Activated naive CD4-positive, alpha-beta T cell treated with anti-CD3 and anti-CD28 coated beads for 36 hours (primary cell): ENCODE measurements around the gene GPER1. TPM values are rescaled to one million over a fixed set of nuclear protein-coding genes. Genes with fewer than 3 reads are reported as not detected.
"Not testable (repeated sequence)": the region's sequence is repeated elsewhere in the genome, so short reads cannot be mapped to it uniquely, and the experiment has no call there.

Experiments used
- CTCF ChIA-PET: fragments of 350-600 bp; sonication (Branson Sonifier 250); formaldehyde crosslinking; loops from one replicate; lab custom pipeline; 2021; ENCODE audit warnings: antibody characterized with exemption; lab: Charles Lee
- DNase-seq: peaks from one replicate; pipeline ENCODE4 v3.0.0-alpha.2; 2020
- H3K27ac Mint-ChIP-seq: one replicate; pipeline ENCODE4 v1.8.0; 2021; ENCODE audit warnings: mild to moderate bottlenecking, mixed read lengths
- H3K27me3 Mint-ChIP-seq: one replicate; pipeline ENCODE4 v1.8.0; 2021; ENCODE audit warnings: low read depth, mixed read lengths
- H3K36me3 Mint-ChIP-seq: one replicate; pipeline ENCODE4 v1.8.0; 2021; ENCODE audit warnings: low read depth, mixed read lengths
- H3K4me1 Mint-ChIP-seq: one replicate; pipeline ENCODE4 v1.8.0; 2021; ENCODE audit warnings: low read depth, mixed read lengths
- H3K4me3 Mint-ChIP-seq: one replicate; pipeline ENCODE4 v1.8.0; 2021; ENCODE audit warnings: mild to moderate bottlenecking, moderate library complexity, mixed read lengths
- H3K9me3 Mint-ChIP-seq: one replicate; pipeline ENCODE4 v1.8.0; 2021; ENCODE audit warnings: mixed read lengths
- intact Hi-C: fragments of 100-400 bp; cut with micrococcal nuclease; formaldehyde crosslinking; loops from one replicate; pipeline ENCODE4 v1.15.1; 2023
- total RNA-seq, 2 experiments: library from RNA; stranded (reverse); gene quantifications; one replicate each; pipeline ENCODE4 v1.2.3, GENCODE V29; 2021

GPER1 gene
- total RNA-seq, 2 experiments from 2014 or later = not detected

GRCh38 chr7:1063361-1063760, 24.6 kb upstream of the GPER1 start:
- intact Hi-C loops = loop anchor here (10.0 kb wide), 1 partner anchor 159 kb away; no protein-coding TSS in a partner anchor
- Mint-ChIP-seq H3K27me3 (no peaks in the 10 kb centered on the region), H3K36me3 (peaks cover 4% of the 10 kb centered on the region), H3K4me3 (no peak overlapping the region), H3K4me1 (peaks cover 6% of the 10 kb centered on the region), H3K27ac (no peak overlapping the region), H3K9me3 (no peaks in the 10 kb centered on the region)
- CTCF ChIA-PET = no interaction called here
- no peak for DNase-seq

DNA sequence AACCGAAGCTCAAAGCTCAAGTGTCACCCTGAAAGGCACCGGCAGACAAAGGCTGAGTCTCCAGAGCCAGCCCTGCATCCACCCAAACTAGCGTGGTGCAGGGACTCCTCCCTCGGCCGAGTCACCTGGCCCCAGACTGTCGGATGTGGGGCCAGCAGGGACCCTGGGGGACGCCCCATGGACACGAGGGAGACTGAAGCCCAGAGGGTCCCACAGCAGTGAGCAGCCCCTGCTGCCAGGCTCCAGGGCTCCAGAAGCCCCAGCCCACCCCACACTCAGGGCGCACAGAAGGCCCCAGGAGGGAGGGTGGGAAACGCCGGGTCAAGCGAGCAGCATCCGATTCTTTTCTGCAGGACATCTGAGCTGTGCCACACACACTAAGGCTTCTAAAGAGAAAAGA, 23.3 kb upstream of the GPER1 start:
- no peak overlapping the region for H3K27ac Mint-ChIP-seq
- peaks cover 6% of the 10 kb centered on the region for H3K4me1 Mint-ChIP-seq
- CTCF ChIA-PET = interaction anchor here (0.5 to 5.8 kb wide), 11 partner anchors 12 to 156 kb away, joined by 3 to 157 read pairs (median 4); partner anchors contain the start of gene GPR146
- H3K27me3 Mint-ChIP-seq = no peaks in the 10 kb centered on the region
- H3K4me3 Mint-ChIP-seq = no peak overlapping the region
- DNase-seq = no peak
- peaks cover 1% of the 10 kb centered on the region for H3K36me3 Mint-ChIP-seq
- no peaks in the 10 kb centered on the region for H3K9me3 Mint-ChIP-seq
- intact Hi-C loops = loop anchor here (2.0 to 10.0 kb wide), 4 partner anchors 20 to 160 kb away; partner anchors contain the start of gene GPR146

GRCh38 chr7:1065263-1065584, 22.7 kb upstream of the GPER1 start:
- H3K27ac Mint-ChIP-seq = no peak overlapping the region
- H3K9me3 Mint-ChIP-seq = no peaks in the 10 kb centered on the region
- H3K4me1 Mint-ChIP-seq = peaks cover 6% of the 10 kb centered on the region
- no peak for DNase-seq
- CTCF ChIA-PET = interaction anchor here (0.5 to 5.8 kb wide), 20 partner anchors 8 to 156 kb away, joined by 3 to 157 read pairs (median 5); partner anchors contain the start of genes COX19 and GPR146
- no peak overlapping the region for H3K4me3 Mint-ChIP-seq
- intact Hi-C loops = loop anchor here (1.0 to 10.0 kb wide), 6 partner anchors 20 to 160 kb away; partner anchors contain the start of gene GPR146
- H3K36me3 Mint-ChIP-seq = peaks cover 1% of the 10 kb centered on the region
- no peaks in the 10 kb centered on the region for H3K27me3 Mint-ChIP-seq

GRCh38 chr7:1065585-1066241, 22.2 kb upstream of the GPER1 start:
- peak; percentile 87 for DNase-seq
- Mint-ChIP-seq H3K36me3 (peaks cover 1% of the 10 kb centered on the region), H3K27me3 (no peaks in the 10 kb centered on the region), H3K9me3 (no peaks in the 10 kb centered on the region), H3K4me1 (peaks cover 6% of the 10 kb centered on the region), H3K4me3 (no peak overlapping the region), H3K27ac (no peak overlapping the region)
- intact Hi-C loops = loop anchor here (1.0 to 10.0 kb wide), 6 partner anchors 21 to 161 kb away; partner anchors contain the start of gene GPR146
- CTCF ChIA-PET = interaction anchor here (0.6 to 5.8 kb wide), 21 partner anchors 8 to 157 kb away, joined by 3 to 157 read pairs (median 5); partner anchors contain the start of genes COX19 and GPR146

DNA sequence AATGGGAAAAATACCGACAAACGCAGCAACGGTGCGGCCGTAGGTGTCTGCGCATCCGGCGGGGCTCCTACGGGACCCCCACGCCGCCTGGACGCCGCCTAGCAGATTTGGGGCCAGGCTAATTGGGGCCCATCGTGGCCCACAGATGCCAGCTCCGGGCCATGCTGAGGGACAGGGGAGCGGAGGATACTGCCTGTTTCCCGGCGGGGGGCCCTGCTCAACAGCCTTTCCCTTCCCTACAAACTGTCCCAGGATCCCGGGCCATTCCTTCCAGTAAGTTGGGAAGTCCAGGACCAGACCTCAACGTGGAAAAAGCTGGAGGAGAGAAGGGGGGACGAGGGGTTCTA, 21.7 kb upstream of the GPER1 start:
- H3K9me3 Mint-ChIP-seq = no peaks in the 10 kb centered on the region
- H3K4me1 Mint-ChIP-seq = peaks cover 6% of the 10 kb centered on the region
- no peak overlapping the region for H3K27ac Mint-ChIP-seq
- CTCF ChIA-PET = interaction anchor here (0.5 to 5.8 kb wide), 16 partner anchors 9 to 157 kb away, joined by 3 to 157 read pairs (median 6); partner anchors contain the start of genes COX19 and GPR146
- H3K4me3 Mint-ChIP-seq = no peak overlapping the region
- H3K36me3 Mint-ChIP-seq = peaks cover 1% of the 10 kb centered on the region
- DNase-seq = no peak
- H3K27me3 Mint-ChIP-seq = no peaks in the 10 kb centered on the region
- intact Hi-C loops = loop anchor here (10.0 kb wide), 1 partner anchor 161 kb away; no protein-coding TSS in a partner anchor

DNA sequence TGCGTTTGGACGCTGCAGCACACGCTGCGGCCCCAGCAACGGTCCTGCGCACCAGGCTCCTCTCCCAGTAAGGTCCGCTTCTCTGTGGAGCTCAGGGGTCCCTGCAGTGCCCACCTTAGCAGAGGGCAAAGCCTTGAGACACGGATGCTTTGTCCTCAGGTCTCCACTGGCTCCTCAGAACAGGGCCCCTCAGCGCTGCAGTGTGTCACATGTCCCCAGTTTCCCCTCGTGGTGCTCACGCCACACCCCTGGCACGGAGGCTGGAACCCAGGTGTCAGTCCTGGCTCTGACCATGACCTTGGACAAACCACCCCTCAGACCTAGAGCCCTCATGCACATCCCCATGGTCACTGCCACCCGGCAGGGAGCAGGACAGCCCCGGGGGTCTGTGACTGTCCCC, 19.9 kb upstream of the GPER1 start:
- Mint-ChIP-seq H3K4me3 (no peak overlapping the region), H3K27me3 (no peaks in the 10 kb centered on the region), H3K36me3 (peaks cover 1% of the 10 kb centered on the region), H3K9me3 (no peaks in the 10 kb centered on the region), H3K4me1 (peaks cover 6% of the 10 kb centered on the region), H3K27ac (no peak overlapping the region)
- CTCF ChIA-PET = interaction anchor here (1.1 to 5.8 kb wide), 2 partner anchors 18 to 73 kb away, joined by 4 to 157 read pairs; no protein-coding TSS in a partner anchor
- intact Hi-C loops = loop anchor here (10.0 kb wide), 1 partner anchor 163 kb away; no protein-coding TSS in a partner anchor
- DNase-seq = no peak

DNA sequence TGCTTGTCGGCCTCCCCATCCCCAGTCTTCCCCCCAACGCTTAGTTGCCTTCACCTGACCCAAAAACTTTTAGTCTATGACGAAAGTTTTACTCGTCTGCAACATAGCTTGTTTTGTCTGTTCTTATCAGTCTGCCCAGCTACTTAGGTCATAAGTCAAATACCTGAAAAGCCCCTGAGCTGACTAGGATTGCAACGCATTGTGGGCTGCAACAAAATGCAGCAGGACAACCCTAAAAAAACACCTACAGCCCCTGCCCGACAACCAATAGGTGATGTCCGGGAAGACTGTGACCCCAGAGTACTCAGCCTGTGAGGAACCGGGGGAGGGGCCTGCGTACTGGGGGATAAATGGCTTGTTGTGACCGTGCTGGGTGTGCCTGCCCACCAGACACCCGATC, 19.3 kb upstream of the GPER1 start:
- Mint-ChIP-seq H3K27me3 (no peaks in the 10 kb centered on the region), H3K27ac (no peak overlapping the region), H3K4me3 (no peak overlapping the region), H3K36me3 (peaks cover under 1% of the 10 kb centered on the region), H3K4me1 (peaks cover 6% of the 10 kb centered on the region), H3K9me3 (no peaks in the 10 kb centered on the region)
- no peak for DNase-seq
- intact Hi-C loops = loop anchor here (10.0 kb wide), 1 partner anchor 164 kb away; no protein-coding TSS in a partner anchor
- CTCF ChIA-PET = interaction anchor here (0.6 to 5.8 kb wide), 3 partner anchors 18 to 74 kb away, joined by 3 to 157 read pairs (median 4); no protein-coding TSS in a partner anchor

DNA sequence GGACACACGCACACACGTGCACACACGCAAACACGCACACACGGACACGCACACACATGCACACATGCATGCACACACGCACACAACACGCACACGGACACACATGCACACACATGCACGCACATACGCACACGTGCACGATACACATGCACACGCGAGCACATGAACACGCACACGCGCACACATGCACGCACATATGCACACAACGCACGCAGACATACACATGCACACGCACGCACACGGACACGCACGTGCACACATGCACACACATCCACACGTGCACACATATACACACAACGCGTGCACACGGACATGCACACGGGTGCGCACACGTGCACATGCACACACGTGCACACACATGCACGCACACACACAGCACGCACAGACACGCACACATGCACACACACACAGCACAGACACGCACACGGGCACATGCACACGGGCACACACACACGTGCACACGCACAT, 17.3 kb upstream of the GPER1 start:
- CTCF ChIA-PET = interaction anchor here (1.0 kb wide), 1 partner anchor 77 kb away, joined by 3 read pairs; no protein-coding TSS in a partner anchor
- H3K4me1 Mint-ChIP-seq = peaks cover 2% of the 10 kb centered on the region

GRCh38 chr7:1071731-1072254, 16.1 kb upstream of the GPER1 start:
- no peak for DNase-seq
- Mint-ChIP-seq H3K4me3 (no peak overlapping the region), H3K27me3 (no peaks in the 10 kb centered on the region), H3K27ac (no peak overlapping the region), H3K9me3 (no peaks in the 10 kb centered on the region), H3K4me1 (no peaks in the 10 kb centered on the region), H3K36me3 (no peaks in the 10 kb centered on the region)
- intact Hi-C loops = no loop called here
- CTCF ChIA-PET = interaction anchor here (1.0 kb wide), 1 partner anchor 78 kb away, joined by 3 read pairs; no protein-coding TSS in a partner anchor

More for the DNA sequence above, 17.3 kb upstream of the GPER1 start:
- H3K27ac Mint-ChIP-seq = no peak overlapping the region
- H3K36me3 Mint-ChIP-seq = no peaks in the 10 kb centered on the region
- no peaks in the 10 kb centered on the region for H3K27me3 Mint-ChIP-seq
- no peak for DNase-seq
- intact Hi-C loops = no loop called here
- H3K4me3 Mint-ChIP-seq = no peak overlapping the region
- H3K9me3 Mint-ChIP-seq = no peaks in the 10 kb centered on the region

DNA sequence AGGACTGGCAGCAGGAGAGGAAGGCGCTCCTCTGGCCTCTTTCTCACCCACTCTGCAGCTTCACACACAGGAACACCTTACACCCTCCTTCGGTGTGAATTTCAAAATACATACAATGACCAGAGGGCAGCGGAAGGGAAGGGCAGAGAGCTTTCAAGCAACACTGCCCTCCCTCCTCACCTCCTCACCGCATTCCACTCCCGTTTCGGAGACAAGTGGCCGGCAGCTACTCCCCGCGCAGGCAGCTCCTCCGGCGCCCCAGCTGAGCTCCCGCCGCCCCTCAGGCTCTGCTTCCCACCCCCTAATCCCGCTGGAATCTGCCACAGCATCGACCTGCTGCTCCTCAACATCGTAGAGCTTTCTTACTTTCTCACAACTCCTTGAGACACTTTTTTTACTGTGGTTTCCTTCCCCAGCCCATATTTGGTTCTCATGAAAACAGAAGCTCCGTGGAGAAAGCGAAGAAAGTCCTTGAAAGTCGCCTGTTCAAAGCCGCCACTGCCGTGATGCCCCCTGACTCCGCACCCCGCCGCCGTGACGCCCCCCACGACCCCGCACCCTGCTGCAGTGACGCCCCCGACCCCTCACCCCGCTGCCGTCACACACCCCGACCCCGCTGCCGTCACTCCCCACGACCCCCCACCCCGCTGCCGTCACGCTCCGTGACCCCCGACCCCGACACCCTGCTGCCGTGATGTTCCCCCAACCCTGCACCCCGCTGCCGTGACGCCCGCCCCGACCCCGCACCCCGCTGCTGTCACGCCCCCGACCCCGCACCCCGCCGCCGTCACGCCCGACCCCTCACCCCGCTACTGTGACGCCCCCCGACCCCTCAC, 14.6 kb upstream of the GPER1 start:
- CTCF ChIA-PET = interaction anchor here (0.7 to 1.1 kb wide), 2 partner anchors 76 to 79 kb away, joined by 3 to 4 read pairs; no protein-coding TSS in a partner anchor
- no peak for DNase-seq
- H3K4me3 Mint-ChIP-seq = no peak overlapping the region
- intact Hi-C loops = no loop called here
- H3K9me3 Mint-ChIP-seq = no peaks in the 10 kb centered on the region
- H3K36me3 Mint-ChIP-seq = no peaks in the 10 kb centered on the region
- no peak overlapping the region for H3K27ac Mint-ChIP-seq
- H3K4me1 Mint-ChIP-seq = no peaks in the 10 kb centered on the region
- H3K27me3 Mint-ChIP-seq = no peaks in the 10 kb centered on the region

- H3K27ac Mint-ChIP-seq, DNase-seq, intact Hi-C loops, H3K9me3 Mint-ChIP-seq, CTCF ChIA-PET, H3K36me3 Mint-ChIP-seq, H3K27me3 Mint-ChIP-seq, H3K4me3 Mint-ChIP-seq, H3K4me1 Mint-ChIP-seq: not testable (repeated sequence)
Observed at GRCh38 chr7:1074018-1074417, 13.9 kb upstream of the GPER1 start.
